GM12874 (cell line): Measurements from ENCODE around the gene GNG8.

Experiments used
- CTCF ChIP-seq: IDR thresholded peaks from 2 replicates; pipeline ENCODE4 v1.5.1; 2011; ENCODE audit warnings: low read depth, mild to moderate bottlenecking, control low read depth, low read length, moderate library complexity; ENCODE audit not compliant: insufficient read depth

Gene GNG8

GRCh38 chr19:46629546-46630025, 6.4 kb downstream of the GNG8 start:
- TF ChIP-seq CTCF = no peak

- no peak for TF ChIP-seq CTCF
Observed at GRCh38 chr19:46626446-46626845, 9.6 kb downstream of the GNG8 start.

- TF ChIP-seq CTCF = no peak
Observed at GRCh38 chr19:46625731-46626130, 10.3 kb downstream of the GNG8 start.

GRCh38 chr19:46624958-46625661, 10.9 kb downstream of the GNG8 start, which contains the start of gene PTGIR:
TSS of gene PTGIR (minus strand) at chr19:46625089. CDS start at chr19:46624225, 864 bp downstream.
- TF ChIP-seq CTCF = no peak

GRCh38 chr19:46623915-46624502, 12.0 kb downstream of the GNG8 start:
- TF ChIP-seq CTCF = no peak

- no peak for TF ChIP-seq CTCF
Observed at GRCh38 chr19:46622118-46622446, 13.9 kb downstream of the GNG8 start.

- peak; percentile 17; the same call in 1 of the 2 replicates for TF ChIP-seq CTCF
Observed at GRCh38 chr19:46621191-46622117, 14.5 kb downstream of the GNG8 start.
